IMR-90 (cell line): ENCODE data around the gene SMCHD1. TPM values are rescaled to one million over a fixed set of nuclear protein-coding genes. Genes with fewer than 3 reads are reported as not detected.
A peak's percentile ranks its signal among the peaks of the same experiment; 100 is the strongest.

ENCODE experiments used
- ATAC-seq: fragments of 200-7000 bp; cut with Tn5 transposase; 2 replicates; pipeline ENCODE4 v1.9.1; 2020; ENCODE audit warnings: low read depth, mild to moderate bottlenecking, moderate library complexity
- BruUV-seq: library from RNA; stranded (reverse); fragments of 400-500 nt; replicated peaks from 2 replicates; lab custom pipeline; 2021; lab: Mats Ljungman, UMichigan
- CTCF ChIA-PET: fragments of 300-600 bp; formaldehyde crosslinking; extraction: SDS; loops from one replicate; lab custom pipeline; 2021; ENCODE audit warnings: antibody characterized with exemption; lab: Yijun Ruan, JAX
- POLR2A ChIA-PET: fragments of 300-600 bp; sonication (Branson Sonifier 250); formaldehyde crosslinking; loops from one replicate; lab custom pipeline; 2022; ENCODE audit warnings: antibody characterized with exemption; ENCODE audit not compliant: unreplicated experiment; lab: Charles Lee
- DNase-seq: peaks from one replicate; pipeline ENCODE4 v3.0.0; 2013
- H2AFZ ChIP-seq: replicated peaks from 2 replicates; pipeline ENCODE3; 2013; ENCODE audit warnings: low read length, mild to moderate bottlenecking; ENCODE audit not compliant: poor library complexity
- H2AK5ac ChIP-seq: 2 replicates; pipeline ENCODE4 v1.6.1; 2013; ENCODE audit warnings: low read depth, low read length, inconsistent platforms
- H2AK9ac ChIP-seq: replicated peaks from 2 replicates; pipeline ENCODE3; 2013; ENCODE audit warnings: mild to moderate bottlenecking, low read depth, low read length, moderate library complexity; ENCODE audit not compliant: poor library complexity
- H2BK120ac ChIP-seq: 2 replicates; pipeline ENCODE4 v1.6.1; 2013; ENCODE audit warnings: low read depth, low read length, inconsistent platforms
- H2BK15ac ChIP-seq: 3 replicates; pipeline ENCODE4 v1.6.1; 2013; ENCODE audit warnings: low read depth, low read length, inconsistent platforms
- H2BK20ac ChIP-seq: 2 replicates; pipeline ENCODE4 v1.6.1; 2013; ENCODE audit warnings: low read depth, mild to moderate bottlenecking, inconsistent platforms, low read length, moderate library complexity
- H2BK5ac ChIP-seq: 2 replicates; pipeline ENCODE4 v1.6.1; 2013; ENCODE audit warnings: mild to moderate bottlenecking, low read depth, low read length, inconsistent platforms; ENCODE audit not compliant: poor library complexity, severe bottlenecking
- H3K14ac ChIP-seq: replicated peaks from 2 replicates; pipeline ENCODE4 v1.6.1; 2013; ENCODE audit warnings: low read depth, low read length, inconsistent platforms
- H3K18ac ChIP-seq: 2 replicates; pipeline ENCODE4 v1.6.1; 2013; ENCODE audit warnings: low read depth, low read length, control low read depth
- H3K23ac ChIP-seq: 2 replicates; pipeline ENCODE4 v1.6.1; 2013; ENCODE audit warnings: low read depth, low read length, inconsistent platforms
- H3K27ac ChIP-seq: 2 replicates; pipeline ENCODE4 v1.5.1; 2013; ENCODE audit warnings: mild to moderate bottlenecking, control low read depth, low read length; ENCODE audit not compliant: insufficient read depth
- H3K27me3 ChIP-seq: 2 replicates; pipeline ENCODE4 v1.6.1; 2013; ENCODE audit warnings: low read length; ENCODE audit not compliant: control insufficient read depth, insufficient read depth
- H3K36me3 ChIP-seq: 2 replicates; pipeline ENCODE4 v1.6.1; 2013; ENCODE audit warnings: low read length, mixed read lengths; ENCODE audit not compliant: control insufficient read depth, insufficient read depth
- H3K4ac ChIP-seq: 2 replicates; pipeline ENCODE4 v1.6.1; 2013; ENCODE audit warnings: low read depth, low read length, inconsistent platforms
- H3K4me1 ChIP-seq: 2 replicates; pipeline ENCODE4 v1.6.1; 2013; ENCODE audit warnings: low read length, mixed read lengths; ENCODE audit not compliant: control insufficient read depth, insufficient read depth
- H3K4me2 ChIP-seq: 2 replicates; pipeline ENCODE4 v1.6.1; 2013; ENCODE audit warnings: low read depth, mild to moderate bottlenecking, control low read depth, low read length, moderate library complexity
- H3K4me3 ChIP-seq: 2 replicates; pipeline ENCODE4 v1.5.1; 2013; ENCODE audit warnings: low read depth, mild to moderate bottlenecking, control low read depth, low read length, moderate library complexity; ENCODE audit not compliant: insufficient read depth
- H3K56ac ChIP-seq: 2 replicates; pipeline ENCODE4 v1.6.1; 2013; ENCODE audit warnings: low read length, inconsistent platforms; ENCODE audit not compliant: insufficient read depth; ENCODE audit errors: extremely low read depth
- H3K79me1 ChIP-seq, 2 experiments: 2 replicates each; pipeline ENCODE4 v1.6.1; 2013; ENCODE audit warnings: low read length in 2 of 2, inconsistent platforms in 1 of 2, low read depth in 1 of 2
- H3K9ac ChIP-seq: 2 replicates; pipeline ENCODE4 v1.6.1; 2013; ENCODE audit warnings: low read depth, low read length, control low read depth
- H3K9me1 ChIP-seq: 2 replicates; pipeline ENCODE4 v1.6.1; 2013; ENCODE audit warnings: low read length, inconsistent platforms; ENCODE audit not compliant: insufficient read depth
- H3K9me3 ChIP-seq: 2 replicates; pipeline ENCODE4 v1.6.1; 2013; ENCODE audit warnings: low read length; ENCODE audit not compliant: control insufficient read depth, insufficient read depth
- H4K20me1 ChIP-seq: 2 replicates; pipeline ENCODE4 v1.6.1; 2013; ENCODE audit warnings: low read length, inconsistent platforms; ENCODE audit not compliant: insufficient read depth
- H4K5ac ChIP-seq: 2 replicates; pipeline ENCODE4 v1.6.1; 2013; ENCODE audit warnings: mild to moderate bottlenecking, low read depth, low read length, control low read depth
- H4K8ac ChIP-seq, 2 experiments: 2 replicates each; pipeline ENCODE4 v1.6.1; 2013; ENCODE audit warnings: low read depth in 2 of 2, low read length in 2 of 2, control low read depth in 1 of 2, inconsistent platforms in 1 of 2
- H4K91ac ChIP-seq: 2 replicates; pipeline ENCODE4 v1.6.1; 2013; ENCODE audit warnings: low read depth, low read length, inconsistent platforms; ENCODE audit not compliant: insufficient read depth
- MAZ ChIP-seq: IDR thresholded peaks from 2 replicates; pipeline ENCODE4 v1.6.1; 2012; ENCODE audit warnings: low read depth, mild to moderate bottlenecking, low read length, improper control_type of control experiment, moderate library complexity, borderline replicate concordance
- MXI1 ChIP-seq: IDR thresholded peaks from 2 replicates; pipeline ENCODE4 v1.6.1; 2012; ENCODE audit warnings: low read depth, mild to moderate bottlenecking, low read length, moderate library complexity, borderline replicate concordance
- RFX5 ChIP-seq: IDR thresholded peaks from 2 replicates; pipeline ENCODE4 v1.8.0; 2012; ENCODE audit warnings: low read depth, mild to moderate bottlenecking, low read length, moderate library complexity
- WGBS, 2 experiments: methylation state at CpG; one replicate each; pipeline versions ENCODE4 v1.1.5 to v1.1.7; 2013; ENCODE audit warnings: missing lambda C conversion rate in 2 of 2; ENCODE audit not compliant: insufficient read length in 1 of 2; ENCODE audit errors: extremely low coverage in 2 of 2; 5-methylcytosine and 5-hydroxymethylcytosine counted together
- dilution Hi-C: fragments of 300-500 bp; cut with HindIII; formaldehyde crosslinking; loops from one replicate; pipeline ENCODE4 v1.14.3; 2018; ENCODE audit warnings: low sequenced_read_pairs; ENCODE audit not compliant: unreplicated experiment
- in situ Hi-C: fragments of 300-500 bp; cut with MboI; formaldehyde crosslinking; loops from 3 replicates; pipeline ENCODE4 v1.14.3; 2019; ENCODE audit warnings: low sequenced_read_pairs, inconsistent platforms, mixed read lengths
- intact Hi-C: fragments of 100-400 bp; cut with micrococcal nuclease; formaldehyde crosslinking; loops from 2 replicates; pipeline ENCODE4 v1.10.0; 2022
- polyA plus RNA-seq, 3 experiments: library from polyadenylated mRNA; depleted of rRNA; stranded (reverse); fragments of >200 nt; gene quantifications; 2 replicates each; pipeline ENCODE4 v1.2.3, GENCODE V29; 2012; ENCODE audit warnings: low replicate concordance in 1 of 3
- total RNA-seq: library from RNA; depleted of rRNA; stranded (reverse); fragments of >200 nt; gene quantifications from 2 replicates; pipeline ENCODE4 v1.2.3, GENCODE V29; 2012
- TF ChIP-seq, protein P1 (sequence below): conservative IDR thresholded peaks from 2 replicates; pipeline ENCODE4 v1.5.1; 2012; ENCODE audit warnings: mild to moderate bottlenecking, low read depth, low read length, improper control_type of control experiment
- TF ChIP-seq, protein P2 (sequence below): fragments of 150-350 bp; IDR thresholded peaks from 2 replicates; pipeline ENCODE4 v1.6.1; 2017; ENCODE audit warnings: mild to moderate bottlenecking, antibody characterized with exemption, low read length, low read depth

SMCHD1 gene
- total and polyA plus RNA-seq, 2 of the 4 experiments (the other 2 are of a cell fraction) = 14.8 to 47.3 TPM

DNA sequence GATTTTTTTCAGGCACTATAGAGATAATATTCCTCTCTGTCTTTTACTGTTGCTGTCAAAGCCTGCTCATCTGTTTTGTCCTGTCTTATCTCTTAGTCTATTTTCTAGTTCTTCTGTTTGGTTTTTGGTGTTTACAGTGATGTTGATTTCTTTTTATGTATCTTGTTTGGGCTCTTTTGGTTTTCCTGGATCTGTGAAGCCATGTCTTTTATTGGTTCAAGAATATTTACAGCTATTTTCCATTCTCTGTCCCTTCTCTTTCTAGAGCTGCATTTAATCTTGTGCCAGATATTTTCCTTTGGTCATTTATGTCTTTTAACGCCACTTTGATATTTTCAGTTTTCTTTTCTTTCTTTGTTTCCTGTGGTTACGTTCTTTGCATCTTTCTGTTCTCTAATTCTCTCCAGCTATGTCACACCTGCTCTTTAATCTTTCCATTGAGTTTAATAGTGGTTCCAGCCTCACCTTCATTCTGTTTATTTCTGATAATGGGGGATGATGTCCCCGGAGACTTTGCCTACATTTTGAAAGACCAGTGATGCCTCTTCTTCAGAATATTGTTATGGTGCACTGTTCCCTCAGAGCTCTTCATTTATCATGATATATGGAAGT, 32.0 kb downstream of the SMCHD1 start:
- no peak overlapping the region for H3K18ac ChIP-seq
- no peaks in the 10 kb centered on the region for H3K4me1 ChIP-seq
- no peak overlapping the region for H4K8ac ChIP-seq
- H3K4me2 ChIP-seq = no peak overlapping the region
- no peaks in the 10 kb centered on the region for H3K9me1 ChIP-seq
- no peaks in the 10 kb centered on the region for H3K27me3 ChIP-seq
- in situ Hi-C loops = no loop called here
- no peaks in the 10 kb centered on the region; the same call in 1 of the 2 replicates for H4K20me1 ChIP-seq
- no peaks in the 10 kb centered on the region for H3K9me3 ChIP-seq
- TF ChIP-seq RFX5 (no peak), MAZ (no peak), MXI1 (no peak)
- TF ChIP-seq, protein P1, sequence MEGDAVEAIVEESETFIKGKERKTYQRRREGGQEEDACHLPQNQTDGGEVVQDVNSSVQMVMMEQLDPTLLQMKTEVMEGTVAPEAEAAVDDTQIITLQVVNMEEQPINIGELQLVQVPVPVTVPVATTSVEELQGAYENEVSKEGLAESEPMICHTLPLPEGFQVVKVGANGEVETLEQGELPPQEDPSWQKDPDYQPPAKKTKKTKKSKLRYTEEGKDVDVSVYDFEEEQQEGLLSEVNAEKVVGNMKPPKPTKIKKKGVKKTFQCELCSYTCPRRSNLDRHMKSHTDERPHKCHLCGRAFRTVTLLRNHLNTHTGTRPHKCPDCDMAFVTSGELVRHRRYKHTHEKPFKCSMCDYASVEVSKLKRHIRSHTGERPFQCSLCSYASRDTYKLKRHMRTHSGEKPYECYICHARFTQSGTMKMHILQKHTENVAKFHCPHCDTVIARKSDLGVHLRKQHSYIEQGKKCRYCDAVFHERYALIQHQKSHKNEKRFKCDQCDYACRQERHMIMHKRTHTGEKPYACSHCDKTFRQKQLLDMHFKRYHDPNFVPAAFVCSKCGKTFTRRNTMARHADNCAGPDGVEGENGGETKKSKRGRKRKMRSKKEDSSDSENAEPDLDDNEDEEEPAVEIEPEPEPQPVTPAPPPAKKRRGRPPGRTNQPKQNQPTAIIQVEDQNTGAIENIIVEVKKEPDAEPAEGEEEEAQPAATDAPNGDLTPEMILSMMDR = no peak
- TF ChIP-seq, protein P2, sequence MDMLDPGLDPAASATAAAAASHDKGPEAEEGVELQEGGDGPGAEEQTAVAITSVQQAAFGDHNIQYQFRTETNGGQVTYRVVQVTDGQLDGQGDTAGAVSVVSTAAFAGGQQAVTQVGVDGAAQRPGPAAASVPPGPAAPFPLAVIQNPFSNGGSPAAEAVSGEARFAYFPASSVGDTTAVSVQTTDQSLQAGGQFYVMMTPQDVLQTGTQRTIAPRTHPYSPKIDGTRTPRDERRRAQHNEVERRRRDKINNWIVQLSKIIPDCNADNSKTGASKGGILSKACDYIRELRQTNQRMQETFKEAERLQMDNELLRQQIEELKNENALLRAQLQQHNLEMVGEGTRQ = no peak
- H3K27ac ChIP-seq = no peak overlapping the region
- intact Hi-C loops = no loop called here
- H3K56ac ChIP-seq = no peak overlapping the region
- no peak overlapping the region for H3K4ac ChIP-seq
- BruUV-seq = no TSS peak
- DNase-seq = no peak
- ChIA-PET POLR2A (no interaction called here), CTCF (no interaction called here)
- H2AK9ac ChIP-seq = no peak overlapping the region
- H3K14ac ChIP-seq = no peak overlapping the region
- WGBS, 2 experiments = no CpG with 5 or more reads among the region's 3 CpGs
- peaks cover 25 to 43% of the 10 kb centered on the region in 2 experiments for H3K79me1 ChIP-seq
- H4K91ac ChIP-seq = no peak overlapping the region
- H3K4me3 ChIP-seq = no peak overlapping the region
- H2AFZ ChIP-seq = no peak overlapping the region
- H3K23ac ChIP-seq = no peak overlapping the region
- dilution Hi-C loops = no loop called here
- H2BK5ac ChIP-seq = peak overlapping the region; percentile 42
- no peak overlapping the region for H2AK5ac ChIP-seq
- peaks cover 13% of the 10 kb centered on the region for H3K36me3 ChIP-seq
- H3K9ac ChIP-seq = no peak overlapping the region
- ATAC-seq = no peak
- no peak overlapping the region for H2BK15ac ChIP-seq
- no peak overlapping the region for H2BK20ac ChIP-seq
- no peak overlapping the region for H4K5ac ChIP-seq
- H2BK120ac ChIP-seq = no peak overlapping the region
